G401.6 (cell line): ENCODE data around the gene CLEC10A.
"Not testable (repeated sequence)": the region's sequence is repeated elsewhere in the genome, so short reads cannot be mapped to it uniquely, and the experiment has no call there.

Source experiments
- FAIRE-seq: peaks from 2 replicates; lab custom pipeline; 2012; peaks lifted over from hg19 to GRCh38; lab: Jason Lieb, UNC

CLEC10A gene, protein sequence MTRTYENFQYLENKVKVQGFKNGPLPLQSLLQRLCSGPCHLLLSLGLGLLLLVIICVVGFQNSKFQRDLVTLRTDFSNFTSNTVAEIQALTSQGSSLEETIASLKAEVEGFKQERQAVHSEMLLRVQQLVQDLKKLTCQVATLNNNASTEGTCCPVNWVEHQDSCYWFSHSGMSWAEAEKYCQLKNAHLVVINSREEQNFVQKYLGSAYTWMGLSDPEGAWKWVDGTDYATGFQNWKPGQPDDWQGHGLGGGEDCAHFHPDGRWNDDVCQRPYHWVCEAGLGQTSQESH

DNA sequence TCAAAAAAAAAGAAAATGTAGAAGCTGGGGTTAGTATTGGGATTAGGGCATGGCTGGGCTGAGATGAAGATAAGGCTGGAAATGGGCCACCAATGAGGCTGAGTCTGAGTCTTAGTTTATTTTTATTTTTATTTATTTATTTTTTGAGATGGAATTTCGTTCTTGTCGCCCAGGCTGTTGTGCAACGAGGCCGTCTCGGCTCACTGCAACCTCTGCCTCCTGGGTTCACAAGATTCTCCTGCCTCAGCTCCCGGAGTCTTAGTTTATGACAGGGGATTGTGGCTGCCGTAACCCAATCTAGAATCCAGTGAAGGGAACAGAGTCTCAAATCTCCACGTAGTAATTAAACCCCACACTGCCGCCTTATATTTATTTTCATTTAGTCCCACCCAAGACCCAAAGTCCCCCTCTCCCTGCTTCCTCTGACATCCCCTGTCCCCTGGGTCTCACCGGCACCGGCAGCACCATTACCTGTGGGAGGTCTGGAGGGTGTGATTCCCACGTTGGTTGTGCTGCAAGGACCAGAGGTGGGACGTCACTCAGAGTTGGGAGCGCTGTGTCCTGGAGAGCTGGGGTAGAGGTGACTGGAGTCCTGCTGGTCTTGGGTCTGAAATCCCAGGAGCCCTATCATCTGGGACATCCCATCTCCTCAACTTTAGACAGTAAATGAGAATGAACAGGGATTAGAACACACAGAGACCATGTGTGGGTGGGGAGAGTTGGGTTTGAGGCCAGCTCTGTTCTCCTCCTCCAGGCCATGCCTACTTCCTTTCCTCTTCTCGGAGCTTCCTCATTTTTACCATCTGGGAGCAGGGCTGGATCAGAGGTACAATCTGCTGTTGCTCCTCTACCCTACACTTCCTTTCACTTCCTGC is at the start of gene CLEC10A:
Gene CLEC10A (minus strand): TSS at position 671 of the 875 bp plus-strand sequence. CDS start 1,439 bp downstream, outside the sequence.
- FAIRE-seq, result no peak

DNA sequence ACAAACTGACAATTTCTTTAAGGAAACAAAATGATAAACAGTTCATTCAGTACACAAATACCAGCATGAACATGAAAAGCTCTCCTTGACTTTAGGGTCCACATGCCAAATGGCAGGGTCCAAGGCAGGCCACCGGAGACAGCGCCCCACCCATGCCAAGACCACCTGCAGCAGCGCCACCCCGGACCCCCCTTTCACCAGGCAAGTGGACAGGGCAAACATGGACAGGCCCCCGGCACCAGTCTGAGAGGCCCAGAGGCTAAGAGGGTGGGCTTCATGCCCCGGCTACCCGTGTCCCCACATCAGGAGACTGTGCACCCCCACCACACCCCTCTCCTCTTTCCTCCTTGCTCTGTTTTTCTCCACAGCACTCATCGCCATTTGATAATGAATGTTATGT is 49.3 kb upstream of the CLEC10A start:
- FAIRE-seq, result no peak

DNA sequence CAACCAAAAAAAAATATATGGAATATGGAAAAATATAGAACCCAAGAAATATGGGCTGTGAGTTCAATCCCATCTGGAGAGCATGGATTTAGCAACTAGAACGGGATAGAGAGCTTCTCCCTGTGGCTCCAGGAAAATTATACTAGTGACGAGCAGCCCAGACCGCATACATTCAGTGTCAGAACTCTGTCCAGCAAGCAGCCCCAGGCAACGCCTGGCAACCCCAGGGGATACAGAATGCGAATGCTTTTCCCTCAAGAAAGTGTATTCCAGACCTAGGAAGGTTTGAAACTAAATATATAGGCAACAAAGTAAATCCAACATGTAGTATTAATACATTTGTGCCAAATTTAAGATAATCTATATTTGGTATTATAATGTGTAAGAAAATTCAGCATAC is 48.1 kb upstream of the CLEC10A start:
- no peak for FAIRE-seq

DNA sequence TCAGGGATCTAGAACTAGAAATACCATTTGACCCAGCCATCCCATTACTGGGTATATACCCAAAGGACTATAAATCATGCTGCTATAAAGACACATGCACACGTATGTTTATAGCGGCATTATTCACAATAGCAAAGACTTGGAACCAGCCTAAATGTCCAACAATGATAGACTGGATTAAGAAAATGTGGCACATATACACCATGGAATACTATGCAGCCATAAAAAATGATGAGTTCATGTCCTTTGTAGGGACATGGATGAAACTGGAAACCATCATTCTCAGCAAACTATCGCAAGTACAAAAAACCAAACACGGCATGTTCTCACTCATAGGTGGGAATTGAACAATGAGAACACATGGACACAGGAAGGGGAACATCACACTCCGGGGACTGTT is 47.5 kb upstream of the CLEC10A start:
- not testable (repeated sequence) for FAIRE-seq

DNA sequence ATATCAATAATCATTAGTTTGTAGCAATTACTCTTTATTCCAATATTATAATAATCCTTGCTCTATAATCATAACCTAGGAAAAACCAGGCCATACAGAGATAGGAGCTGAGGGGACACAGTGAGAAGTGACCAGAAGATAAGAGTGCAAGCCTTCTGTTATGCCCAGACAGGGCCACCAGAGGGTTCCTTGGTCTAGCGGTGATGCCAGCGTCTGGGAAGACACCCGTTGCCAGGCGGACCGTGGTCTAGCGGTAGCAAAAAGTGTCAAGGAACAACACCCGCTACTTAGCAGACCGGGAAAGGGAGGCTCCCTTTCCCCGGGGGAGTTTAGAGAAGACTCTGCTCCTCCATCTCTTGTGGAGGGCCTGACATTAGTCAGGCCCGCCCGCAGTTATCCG is 46.3 kb upstream of the CLEC10A start:
- not testable (repeated sequence) for FAIRE-seq

DNA sequence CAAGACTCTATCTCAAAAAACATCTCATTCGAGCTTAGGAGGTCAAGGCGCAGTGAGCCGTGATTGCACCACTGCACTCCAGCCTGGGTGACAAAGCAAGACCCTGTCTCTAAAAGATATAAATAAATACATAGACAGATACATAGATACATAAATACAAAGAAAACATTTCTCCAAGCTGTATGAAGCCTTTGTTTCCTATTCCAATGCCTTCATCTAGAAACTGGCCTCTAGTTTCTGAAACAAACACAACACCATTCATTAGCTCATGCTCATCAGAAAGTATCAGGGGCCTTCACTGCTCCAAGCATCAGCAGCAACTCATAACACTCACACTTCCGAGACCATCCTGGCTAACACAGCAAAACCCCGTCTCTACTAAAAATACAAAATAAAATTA is 44.9 kb upstream of the CLEC10A start:
- FAIRE-seq, result no peak

DNA sequence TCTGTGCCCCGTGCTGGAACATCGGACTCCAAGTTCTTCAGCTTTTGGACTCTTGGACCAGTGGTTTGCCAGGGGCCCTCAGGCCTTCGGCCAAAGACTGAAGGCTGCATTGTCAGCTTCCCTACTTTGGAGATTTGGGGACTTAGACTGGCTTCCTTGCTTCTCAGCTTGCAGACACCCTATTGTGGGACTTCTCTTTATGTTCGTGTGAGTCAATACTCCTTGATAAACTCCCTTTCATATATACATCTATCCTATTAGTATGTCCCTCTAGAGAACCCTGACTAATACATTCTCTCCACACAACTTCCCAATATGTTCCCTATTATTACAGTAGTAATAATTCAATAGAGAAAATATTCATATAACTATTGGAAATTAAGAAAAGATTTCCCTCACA is 43.8 kb upstream of the CLEC10A start:
- FAIRE-seq, result no peak

DNA sequence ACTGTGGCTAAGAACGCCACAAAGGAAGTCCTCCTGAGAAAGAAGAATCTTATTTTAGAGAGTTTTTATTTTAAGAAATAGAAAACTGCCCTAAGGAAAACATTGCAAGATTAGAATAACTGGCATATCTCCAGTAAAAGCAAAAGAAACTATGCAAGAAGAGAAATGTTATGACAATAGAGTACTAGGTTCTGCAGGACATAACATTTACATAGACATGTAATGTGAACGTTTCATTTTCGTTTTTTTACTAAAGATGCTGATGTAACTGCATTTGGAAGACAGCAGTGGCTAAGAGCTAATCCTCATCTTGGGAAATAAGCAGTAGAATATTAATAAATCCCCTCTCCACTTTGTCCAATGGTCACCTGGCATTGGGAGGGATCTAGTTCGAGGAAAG is 42.3 kb upstream of the CLEC10A start:
- no peak for FAIRE-seq

DNA sequence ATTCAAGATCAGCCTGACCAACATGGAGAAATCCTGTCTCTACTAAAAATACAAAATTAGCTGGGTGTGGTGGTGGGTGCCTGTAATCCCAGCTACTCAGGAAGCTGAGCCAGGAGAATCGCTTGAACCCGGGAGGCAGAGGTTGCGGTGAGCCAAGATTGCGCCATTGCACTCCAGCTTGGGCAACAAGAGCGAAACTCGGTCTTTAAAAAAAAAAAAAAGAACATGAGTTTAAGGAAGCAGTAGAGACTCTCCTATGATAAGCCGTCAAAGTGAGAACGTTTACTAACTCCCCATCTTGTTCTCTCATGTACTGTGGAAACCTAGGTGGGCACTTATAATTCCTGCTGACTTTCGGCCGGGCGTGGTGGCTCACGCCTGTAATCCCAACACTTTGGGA is 40.6 kb upstream of the CLEC10A start:
- not testable (repeated sequence) for FAIRE-seq

DNA sequence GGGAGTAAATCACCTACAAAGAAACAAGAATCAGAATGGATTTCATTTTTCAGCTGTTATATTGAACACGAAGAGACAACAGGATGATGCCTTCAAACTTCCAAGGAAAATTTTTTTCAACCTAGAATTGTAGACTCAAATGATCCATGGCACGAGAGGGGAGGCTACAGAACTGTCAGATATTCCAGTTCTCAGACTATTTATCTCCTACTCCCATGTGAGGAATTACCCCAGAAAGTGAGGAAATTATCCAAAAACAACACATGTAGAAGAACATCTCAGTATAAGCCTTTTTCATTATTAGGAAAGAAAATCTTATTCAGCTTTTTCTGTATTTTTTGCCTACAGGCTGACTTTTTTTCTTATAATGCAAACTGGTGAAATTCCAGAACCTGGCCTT is 40.1 kb upstream of the CLEC10A start:
- FAIRE-seq, result no peak

DNA sequence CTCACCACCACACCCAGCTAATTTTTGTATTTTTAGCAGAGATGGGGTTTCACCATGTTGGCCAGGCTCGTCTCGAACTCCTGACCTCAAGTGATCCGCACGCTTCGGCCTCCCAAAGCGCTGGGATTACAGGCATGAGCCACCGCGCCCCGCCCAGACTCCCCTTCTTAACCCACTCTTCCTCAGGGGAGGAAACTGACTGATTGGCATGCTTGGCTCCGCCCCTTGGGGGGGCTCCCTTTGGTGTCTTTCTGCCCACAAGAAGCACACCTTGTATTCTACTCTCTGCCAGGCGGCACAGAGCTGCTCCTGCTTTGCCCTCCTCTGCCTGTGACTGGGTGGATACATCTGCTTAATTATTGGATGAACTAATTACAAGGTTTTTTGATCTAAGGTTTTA is 39.3 kb upstream of the CLEC10A start:
- FAIRE-seq, result no peak

DNA sequence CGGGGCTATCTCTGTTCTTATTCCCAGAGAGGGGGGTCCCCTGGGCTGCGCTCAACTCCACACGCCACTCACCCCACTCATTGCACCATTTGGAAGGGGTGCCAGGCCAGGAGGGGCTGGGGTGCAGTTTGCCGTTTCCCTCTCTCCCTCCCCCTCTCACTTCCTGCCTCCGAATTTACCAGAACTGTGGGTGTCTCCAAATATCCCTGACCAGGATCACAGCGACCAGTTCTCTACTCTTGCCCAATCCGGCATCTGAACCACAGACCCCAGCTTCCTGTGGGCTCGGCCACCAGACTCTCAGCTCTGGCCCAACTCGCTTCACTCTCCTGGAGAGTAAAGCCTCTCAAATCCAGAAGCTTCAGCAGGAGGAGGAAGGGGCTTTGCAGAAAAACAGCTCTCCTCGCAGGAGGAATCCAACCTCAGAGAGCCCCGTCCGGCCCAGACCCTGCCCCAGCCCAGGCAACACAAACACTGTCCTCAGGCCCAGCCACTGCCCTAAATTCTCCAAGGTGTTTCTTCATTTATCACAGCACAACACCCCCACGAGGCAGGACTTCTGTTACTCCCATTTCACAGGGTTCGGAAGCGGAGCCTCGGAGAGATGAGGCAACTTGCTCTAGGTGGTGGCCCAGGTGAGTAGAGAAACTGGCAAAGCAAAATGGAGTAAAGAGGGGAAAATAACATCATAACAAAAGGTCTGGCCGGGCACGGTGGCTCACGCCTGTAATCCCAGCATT is 35.0 kb upstream of the CLEC10A start:
- FAIRE-seq, result no peak

DNA sequence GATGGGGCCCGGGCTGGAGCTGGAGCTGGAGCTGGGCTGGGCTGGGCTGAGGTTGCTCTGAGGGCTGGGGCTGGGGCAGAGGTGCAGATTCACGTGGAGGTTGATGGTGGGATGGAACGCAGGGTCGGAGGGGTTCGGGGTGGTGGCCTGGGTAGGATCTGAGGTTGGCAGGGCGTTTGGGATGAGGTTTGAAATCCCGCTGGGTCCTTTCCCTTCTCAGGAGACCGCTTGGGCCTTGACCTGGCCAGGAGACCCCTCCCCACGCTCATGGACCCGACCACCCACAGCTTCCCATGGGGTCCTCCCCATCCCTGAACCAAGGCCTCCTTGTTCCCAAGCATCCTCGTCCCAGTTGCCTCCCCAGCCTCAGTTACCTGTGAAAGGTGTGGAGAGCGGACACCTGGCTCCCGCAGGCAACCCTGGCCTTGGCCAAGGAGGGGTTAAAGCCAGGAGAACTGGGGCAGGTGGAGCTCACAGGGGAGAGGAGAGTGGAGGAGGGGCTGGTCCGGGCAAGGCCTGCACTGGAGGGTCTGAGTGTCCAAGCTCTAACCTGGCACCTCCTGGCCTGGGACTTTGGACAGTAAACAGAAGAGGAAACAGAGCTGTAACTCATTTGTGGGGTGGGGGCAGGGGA is 34.3 kb upstream of the CLEC10A start, which contains the start of gene ASGR2:
Gene ASGR2 (minus strand): TSS at position 582 of the 634 bp plus-strand sequence. CDS start 582 bp downstream, outside the sequence.
- no peak for FAIRE-seq

DNA sequence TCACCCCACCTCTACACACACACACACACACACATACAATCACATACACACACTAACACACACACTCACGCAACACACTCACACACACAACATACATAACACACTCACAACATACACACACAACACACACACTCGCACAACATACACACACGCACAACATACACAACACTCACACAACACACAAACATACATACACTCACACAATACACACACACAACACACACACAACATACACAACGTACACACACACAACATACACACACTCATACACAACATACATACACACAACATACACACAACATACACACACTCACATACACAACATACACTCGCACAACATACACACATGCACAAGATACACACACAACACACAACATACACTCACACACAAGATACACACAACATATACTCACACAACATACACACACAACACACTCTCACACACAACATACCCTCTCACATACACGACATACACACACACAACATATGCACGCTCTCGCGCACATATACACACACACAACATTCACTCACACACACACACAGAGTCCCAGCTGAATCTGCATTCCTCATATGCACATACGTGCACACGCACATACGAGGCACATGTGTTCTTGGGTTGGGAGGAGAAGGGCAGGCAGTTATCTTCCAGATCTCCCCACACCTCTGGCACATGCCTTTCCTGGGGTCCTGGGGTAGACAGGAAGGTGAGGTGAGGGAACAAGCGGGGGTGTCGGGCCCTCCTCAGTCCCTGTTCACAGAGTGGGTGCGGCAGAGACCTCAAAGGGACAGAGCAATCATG is 33.4 kb upstream of the CLEC10A start:
- no peak for FAIRE-seq

DNA sequence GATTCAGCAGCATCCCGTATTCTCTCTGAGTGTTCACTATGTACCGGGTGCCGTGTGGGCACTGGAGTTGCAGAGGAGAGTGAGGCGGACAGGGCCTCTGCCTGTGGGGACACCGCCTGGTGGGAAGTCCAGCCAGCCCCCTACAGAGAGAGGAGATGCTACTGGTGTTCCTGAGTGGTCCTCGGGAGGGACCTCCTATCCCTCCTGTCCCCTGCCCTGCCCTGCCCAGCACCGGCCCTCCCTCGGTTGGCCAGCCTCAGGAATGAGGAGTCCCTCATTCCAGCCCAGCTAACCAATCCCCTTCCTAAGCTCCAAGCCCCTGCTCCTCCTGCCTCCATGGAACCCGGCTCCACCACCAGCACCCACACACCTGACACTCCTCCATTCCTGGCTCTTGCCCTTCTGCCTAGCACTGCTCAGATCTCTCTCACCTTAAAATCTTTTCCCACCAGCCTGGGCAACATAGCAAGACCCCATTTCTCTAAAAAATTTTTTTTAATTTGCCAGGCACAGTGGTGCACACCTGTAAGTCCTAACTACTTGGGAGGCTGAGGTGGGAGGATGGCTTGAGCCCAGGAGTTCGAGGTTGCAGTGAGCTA is 32.6 kb upstream of the CLEC10A start:
- no peak for FAIRE-seq

DNA sequence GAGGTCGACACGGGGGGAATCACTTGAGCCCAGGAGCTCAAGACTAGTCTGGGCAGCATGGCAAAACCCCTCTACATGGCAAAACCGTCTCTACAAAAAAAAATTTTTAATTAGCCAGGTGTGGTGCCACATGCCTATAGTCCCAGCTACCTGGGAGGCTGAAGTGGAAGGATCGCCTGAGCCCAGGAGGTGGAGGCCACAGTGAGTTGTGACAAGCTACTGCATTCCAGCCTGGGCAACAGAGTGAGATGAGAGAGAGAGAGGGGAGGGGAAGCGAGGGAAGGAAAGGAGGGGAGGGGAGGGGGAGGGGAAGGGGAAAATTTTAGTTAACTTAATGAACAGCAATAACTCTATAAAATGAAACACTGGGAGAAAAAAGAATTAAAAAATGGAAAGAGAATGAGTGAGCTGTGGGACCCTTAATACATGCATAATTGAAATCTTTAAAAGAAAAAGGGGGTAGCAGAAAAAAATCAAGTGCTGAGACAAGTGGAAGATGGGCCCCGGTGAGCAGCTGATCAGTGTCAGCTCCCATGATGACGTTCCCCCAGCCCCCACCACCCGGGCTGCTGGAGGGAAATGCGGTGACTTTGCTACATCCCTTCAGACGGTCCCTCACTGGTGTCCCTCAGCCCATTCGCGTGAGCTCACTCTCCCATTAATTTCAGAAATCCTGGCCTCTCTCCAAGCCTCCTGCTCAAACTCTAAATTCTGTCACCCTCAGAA is 31.9 kb upstream of the CLEC10A start:
- FAIRE-seq, result no peak

DNA sequence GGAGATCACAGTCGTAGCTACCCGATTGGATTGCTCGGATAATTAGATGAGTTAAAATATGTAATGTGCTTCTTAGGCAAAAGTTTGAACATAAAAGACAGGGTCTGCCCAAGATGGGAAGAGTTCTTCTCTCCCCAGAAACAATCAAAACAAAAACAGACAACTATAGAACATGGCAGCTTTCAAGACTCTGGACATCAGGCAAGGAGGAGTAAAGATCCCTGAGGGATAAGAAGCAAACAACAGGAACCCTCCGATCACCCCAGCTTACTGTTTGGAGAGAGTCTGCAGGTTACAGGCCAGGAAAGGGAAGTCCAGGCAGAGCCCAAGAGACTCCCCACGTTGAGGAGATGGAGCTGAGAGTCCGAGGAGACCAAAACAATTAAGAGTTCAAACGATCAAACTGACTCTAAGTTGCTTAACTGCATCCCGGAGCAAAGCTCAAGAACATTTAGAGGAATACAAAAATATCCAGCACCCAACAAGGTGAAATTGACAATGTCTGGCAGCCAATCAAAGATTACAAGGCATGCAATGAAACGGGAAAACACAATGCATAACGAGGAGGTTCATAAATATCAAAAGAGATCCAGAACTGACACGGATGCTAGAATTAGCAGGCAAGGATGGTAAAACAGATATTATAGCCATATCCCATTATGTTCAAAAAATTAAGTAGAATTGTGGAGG is 30.7 kb upstream of the CLEC10A start:
- no peak for FAIRE-seq

DNA sequence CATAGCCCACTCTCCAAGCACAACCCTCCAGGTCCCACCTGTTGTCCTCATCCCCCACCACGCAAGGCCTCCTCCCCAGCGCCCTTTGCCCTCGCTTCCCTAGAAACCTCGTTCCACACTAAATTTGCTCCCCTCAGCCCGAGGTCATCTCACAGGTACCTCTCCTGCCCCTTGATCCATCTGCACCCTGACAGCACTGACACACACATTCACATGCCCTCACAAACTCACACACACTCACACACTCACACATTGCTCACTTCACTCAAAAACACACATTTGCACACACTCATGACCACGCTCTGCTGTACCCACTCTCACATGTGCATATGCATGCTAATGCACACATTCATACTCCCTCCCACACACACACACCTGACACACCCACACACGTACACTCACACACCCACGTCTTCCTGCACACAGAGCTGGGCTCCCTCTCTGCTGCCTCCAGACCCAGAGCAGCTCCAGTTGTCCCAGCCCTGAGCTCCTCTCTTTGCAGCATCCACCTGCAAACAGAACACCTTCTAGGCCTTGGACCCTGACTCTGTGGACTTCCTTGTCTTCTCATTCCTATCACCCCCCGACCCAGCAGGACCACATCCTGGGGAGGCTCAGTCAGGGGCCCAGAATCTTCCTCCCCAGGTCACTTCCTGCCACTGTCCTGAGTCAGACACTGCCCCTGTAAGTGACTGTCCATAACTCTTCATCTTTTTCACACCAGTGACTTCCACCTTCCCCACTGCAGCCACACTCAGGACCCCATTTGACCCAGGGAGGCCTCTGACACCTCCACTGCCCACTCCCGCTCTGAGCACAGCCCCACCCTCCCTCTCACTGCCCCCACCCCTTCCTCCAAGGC is 29.6 kb upstream of the CLEC10A start:
- FAIRE-seq, result no peak

DNA sequence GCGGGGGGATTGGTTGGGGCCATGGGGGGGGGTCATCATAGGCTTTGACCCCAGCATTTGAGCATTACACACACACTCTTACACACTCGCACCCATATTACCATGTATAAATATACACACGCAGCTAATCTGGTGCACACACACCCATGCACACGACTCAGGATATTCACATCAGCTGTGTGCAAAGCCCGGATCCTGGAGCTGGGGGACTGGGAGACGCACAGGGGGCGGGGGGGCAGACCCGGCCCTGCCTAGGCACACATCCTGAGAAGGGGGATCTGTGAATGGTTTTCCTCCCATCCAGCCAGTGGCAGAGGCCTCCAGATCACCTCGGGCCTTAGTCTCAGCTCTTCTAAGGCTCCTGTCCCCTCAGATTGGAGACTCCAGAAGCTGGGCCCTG is 28.9 kb upstream of the CLEC10A start:
- FAIRE-seq, result no peak
